SK-N-SH (cell line): ENCODE measurements around the gene REEP1.

Experiments used
- CTCF ChIP-seq: fragments of 200-600 bp; sonication (generic); IDR thresholded peaks from 2 replicates; pipeline ENCODE4 v1.6.1; 2017; ENCODE audit warnings: antibody characterized with exemption, mild to moderate bottlenecking, moderate library complexity
- EZH2phosphoT487 ChIP-seq: fragments of 200-600 bp; sonication (generic); IDR thresholded peaks from 2 replicates; pipeline ENCODE4 v1.6.1; 2017; ENCODE audit warnings: low read depth, mixed run types, mild to moderate bottlenecking, antibody characterized with exemption, moderate library complexity, borderline replicate concordance
- MAX ChIP-seq: IDR thresholded peaks from 2 replicates; pipeline ENCODE4 v1.4.0; 2012; ENCODE audit warnings: low read depth
- POLR2AphosphoS5 ChIP-seq: IDR thresholded peaks from 2 replicates; pipeline ENCODE4 v1.6.1; 2012; ENCODE audit warnings: low read depth, low read length
- TAF1 ChIP-seq: IDR thresholded peaks from 2 replicates; pipeline ENCODE4 v1.6.1; 2012; ENCODE audit warnings: low read depth, mild to moderate bottlenecking, low read length, moderate library complexity, borderline replicate concordance
- YY1 ChIP-seq: IDR thresholded peaks from 2 replicates; pipeline ENCODE4 v1.4.0; 2012; ENCODE audit warnings: low read depth, mild to moderate bottlenecking

GRCh38 chr2:86202702-86203101, 134.7 kb downstream of the REEP1 start:
- no peak for TF ChIP-seq EZH2phosphoT487
- no peak for TF ChIP-seq YY1
- TF ChIP-seq MAX, result no peak
- no peak for TF ChIP-seq CTCF
- TF ChIP-seq TAF1, result no peak
- TF ChIP-seq POLR2AphosphoS5, result no peak
